SU-DHL-6 (cell line): ENCODE data around the gene PLCXD1.

Source experiments
- H2AFZ ChIP-seq: fragments of 200-600 bp; sonication (generic); 2 replicates; pipeline ENCODE4 v1.6.1; 2014; ENCODE audit warnings: low read depth, mild to moderate bottlenecking, moderate library complexity, mixed read lengths, antibody characterized with exemption, low read length; ENCODE audit not compliant: severe bottlenecking
- H3F3A ChIP-seq: fragments of 200-600 bp; shearing (Covaris generic); 2 replicates; pipeline ENCODE4 v1.6.0; 2016; ENCODE audit warnings: antibody characterized with exemption, mild to moderate bottlenecking; ENCODE audit not compliant: insufficient read depth
- H3K27ac ChIP-seq: fragments of 200-600 bp; sonication (generic); 2 replicates; pipeline ENCODE4 v1.5.1; 2016; ENCODE audit warnings: low read depth, mild to moderate bottlenecking, low read length, moderate library complexity, mixed read lengths
- H3K27me3 ChIP-seq: fragments of 200-600 bp; sonication (generic), shearing (Covaris generic); 2 replicates; pipeline ENCODE4 v1.6.0; 2014; ENCODE audit warnings: mild to moderate bottlenecking, low read length
- H3K36me3 ChIP-seq: fragments of 200-600 bp; sonication (generic); 2 replicates; pipeline ENCODE4 v1.6.1; 2014; ENCODE audit warnings: mild to moderate bottlenecking, low read length, mixed read lengths
- H3K4me2 ChIP-seq: fragments of 300-600, 200-600 bp; shearing (Covaris generic), sonication (generic); 2 replicates; pipeline ENCODE4 v1.6.0; 2014; ENCODE audit warnings: low read length, low read depth, mild to moderate bottlenecking; ENCODE audit not compliant: poor library complexity, severe bottlenecking
- H3K4me3 ChIP-seq: fragments of 200-600 bp; sonication (generic); 2 replicates; pipeline ENCODE4 v1.5.1; 2014; ENCODE audit warnings: antibody characterized with exemption, low read length, mild to moderate bottlenecking, mixed read lengths; ENCODE audit not compliant: insufficient read depth, poor library complexity, severe bottlenecking
- H3K79me2 ChIP-seq: fragments of 200-600 bp; sonication (generic); 2 replicates; pipeline ENCODE4 v1.6.1; 2014; ENCODE audit warnings: mild to moderate bottlenecking, low read length, moderate library complexity; ENCODE audit not compliant: insufficient read depth
- H3K9ac ChIP-seq: fragments of 200-600 bp; sonication (generic); 2 replicates; pipeline ENCODE4 v1.7.0; 2014; ENCODE audit warnings: mild to moderate bottlenecking, low read length
- H3K9me2 ChIP-seq: fragments of 200-600 bp; sonication (generic); replicated peaks from 2 replicates; pipeline ENCODE4 v1.6.1; 2014; ENCODE audit warnings: low read length; ENCODE audit not compliant: insufficient read depth
- H3K9me3 ChIP-seq: fragments of 200-600 bp; sonication (generic); 2 replicates; pipeline ENCODE4 v1.6.1; 2014; ENCODE audit warnings: low read length, mixed read lengths; ENCODE audit not compliant: insufficient read depth
- H4K20me1 ChIP-seq: fragments of 200-600 bp; sonication (generic); 2 replicates; pipeline ENCODE4 v1.6.1; 2014; ENCODE audit warnings: low read depth, mild to moderate bottlenecking, antibody characterized with exemption, low read length, moderate library complexity, mixed read lengths
- CTCF ChIP-seq: fragments of 200-600 bp; sonication (generic); IDR thresholded peaks from one replicate; pipeline ENCODE4 v1.5.1; 2017; ENCODE audit warnings: antibody characterized with exemption, mild to moderate bottlenecking, low read length, moderate library complexity; ENCODE audit not compliant: insufficient read depth, poor library complexity, severe bottlenecking
- EZH2phosphoT487 ChIP-seq: fragments of 200-600 bp; sonication (generic), shearing (Covaris generic); conservative IDR thresholded peaks from 2 replicates; pipeline ENCODE4 v1.6.1; 2018; ENCODE audit warnings: mild to moderate bottlenecking, antibody characterized with exemption, low read length, moderate library complexity, mixed read lengths

Gene PLCXD1

GRCh38 chrX:332916-333610 lies 51.9 kb downstream of the PLCXD1 start:
- no peaks in the 10 kb centered on the region for H3K9me2 ChIP-seq
- no peaks in the 10 kb centered on the region for H3K79me2 ChIP-seq
- no peak overlapping the region for H3K4me2 ChIP-seq
- no peak overlapping the region for H3K9ac ChIP-seq
- H3K4me3 ChIP-seq = no peak overlapping the region
- H3K27me3 ChIP-seq = no peaks in the 10 kb centered on the region
- H2AFZ ChIP-seq = no peak overlapping the region
- H3F3A ChIP-seq = no peaks in the 10 kb centered on the region
- H3K27ac ChIP-seq = no peak overlapping the region
- H3K9me3 ChIP-seq = no peaks in the 10 kb centered on the region
- TF ChIP-seq CTCF (no peak), EZH2phosphoT487 (no peak)
- H4K20me1 ChIP-seq = no peaks in the 10 kb centered on the region
- H3K36me3 ChIP-seq = no peaks in the 10 kb centered on the region

GRCh38 chrX:333611-334311 lies 52.6 kb downstream of the PLCXD1 start:
- no peaks in the 10 kb centered on the region for H3K27me3 ChIP-seq
- no peaks in the 10 kb centered on the region for H3K36me3 ChIP-seq
- H3K27ac ChIP-seq = no peak overlapping the region
- H3K4me3 ChIP-seq = no peak overlapping the region
- H3K79me2 ChIP-seq = no peaks in the 10 kb centered on the region
- TF ChIP-seq EZH2phosphoT487 (no peak), CTCF (no peak)
- H3K9me2 ChIP-seq = no peaks in the 10 kb centered on the region
- H3K4me2 ChIP-seq = no peak overlapping the region
- no peaks in the 10 kb centered on the region for H3K9me3 ChIP-seq
- H3F3A ChIP-seq = no peaks in the 10 kb centered on the region
- no peak overlapping the region for H3K9ac ChIP-seq
- no peaks in the 10 kb centered on the region for H4K20me1 ChIP-seq
- no peak overlapping the region for H2AFZ ChIP-seq

- TF ChIP-seq CTCF (no peak), EZH2phosphoT487 (no peak)
Measured at GRCh38 chrX:334331-334891, 53.2 kb downstream of the PLCXD1 start.

More at GRCh38 chrX:334331-334891, 53.2 kb downstream of the PLCXD1 start:
- Histone ChIP-seq H3K9me3 (no peaks in the 10 kb centered on the region), H3K4me2 (no peak overlapping the region), H3K79me2 (no peaks in the 10 kb centered on the region), H3K27me3 (no peaks in the 10 kb centered on the region), H3K9me2 (no peaks in the 10 kb centered on the region), H3F3A (no peaks in the 10 kb centered on the region), H4K20me1 (no peaks in the 10 kb centered on the region), H3K9ac (no peak overlapping the region), H3K27ac (no peak overlapping the region), H2AFZ (no peak overlapping the region), H3K4me3 (no peak overlapping the region), H3K36me3 (no peaks in the 10 kb centered on the region)
